ENCODE measurements around the gene CD8B2.

DNA sequence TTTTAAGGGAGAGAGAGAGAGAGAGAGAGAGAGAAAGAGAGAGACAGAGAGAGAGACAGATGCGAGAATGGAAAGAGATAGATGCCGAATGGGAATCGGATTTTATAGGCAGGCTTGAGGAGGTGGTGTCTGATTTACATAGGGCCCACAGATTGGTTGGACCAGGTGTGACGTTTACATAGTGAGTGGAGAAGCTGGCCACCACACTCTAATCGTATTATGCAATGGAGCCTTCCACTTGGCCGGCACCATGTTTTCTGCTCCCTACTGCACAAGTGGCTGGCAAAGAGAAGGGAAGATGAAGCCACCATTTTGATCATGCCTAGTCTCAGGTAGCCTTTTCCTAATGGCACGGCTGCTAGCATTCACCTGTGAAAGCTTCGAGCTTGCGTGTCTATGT is 33.9 kb downstream of the CD8B2 start:
- TF ChIP-seq CTCF (IDR thresholded peaks at IDR 0.05) = no peak
- TF ChIP-seq EZH2 (IDR thresholded peaks at IDR 0.05) = no peak
- TF ChIP-seq EZH2phosphoT487 (IDR thresholded peaks at IDR 0.05) = no peak

Measured in neural progenitor cell (in vitro differentiated cells).